ENCODE data around the gene HNRNPH1.
"Not testable (repeated sequence)": the region's sequence is repeated elsewhere in the genome, so short reads cannot be mapped to it uniquely, and the experiment has no call there.

Gene HNRNPH1, protein sequence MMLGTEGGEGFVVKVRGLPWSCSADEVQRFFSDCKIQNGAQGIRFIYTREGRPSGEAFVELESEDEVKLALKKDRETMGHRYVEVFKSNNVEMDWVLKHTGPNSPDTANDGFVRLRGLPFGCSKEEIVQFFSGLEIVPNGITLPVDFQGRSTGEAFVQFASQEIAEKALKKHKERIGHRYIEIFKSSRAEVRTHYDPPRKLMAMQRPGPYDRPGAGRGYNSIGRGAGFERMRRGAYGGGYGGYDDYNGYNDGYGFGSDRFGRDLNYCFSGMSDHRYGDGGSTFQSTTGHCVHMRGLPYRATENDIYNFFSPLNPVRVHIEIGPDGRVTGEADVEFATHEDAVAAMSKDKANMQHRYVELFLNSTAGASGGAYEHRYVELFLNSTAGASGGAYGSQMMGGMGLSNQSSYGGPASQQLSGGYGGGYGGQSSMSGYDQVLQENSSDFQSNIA

DNA sequence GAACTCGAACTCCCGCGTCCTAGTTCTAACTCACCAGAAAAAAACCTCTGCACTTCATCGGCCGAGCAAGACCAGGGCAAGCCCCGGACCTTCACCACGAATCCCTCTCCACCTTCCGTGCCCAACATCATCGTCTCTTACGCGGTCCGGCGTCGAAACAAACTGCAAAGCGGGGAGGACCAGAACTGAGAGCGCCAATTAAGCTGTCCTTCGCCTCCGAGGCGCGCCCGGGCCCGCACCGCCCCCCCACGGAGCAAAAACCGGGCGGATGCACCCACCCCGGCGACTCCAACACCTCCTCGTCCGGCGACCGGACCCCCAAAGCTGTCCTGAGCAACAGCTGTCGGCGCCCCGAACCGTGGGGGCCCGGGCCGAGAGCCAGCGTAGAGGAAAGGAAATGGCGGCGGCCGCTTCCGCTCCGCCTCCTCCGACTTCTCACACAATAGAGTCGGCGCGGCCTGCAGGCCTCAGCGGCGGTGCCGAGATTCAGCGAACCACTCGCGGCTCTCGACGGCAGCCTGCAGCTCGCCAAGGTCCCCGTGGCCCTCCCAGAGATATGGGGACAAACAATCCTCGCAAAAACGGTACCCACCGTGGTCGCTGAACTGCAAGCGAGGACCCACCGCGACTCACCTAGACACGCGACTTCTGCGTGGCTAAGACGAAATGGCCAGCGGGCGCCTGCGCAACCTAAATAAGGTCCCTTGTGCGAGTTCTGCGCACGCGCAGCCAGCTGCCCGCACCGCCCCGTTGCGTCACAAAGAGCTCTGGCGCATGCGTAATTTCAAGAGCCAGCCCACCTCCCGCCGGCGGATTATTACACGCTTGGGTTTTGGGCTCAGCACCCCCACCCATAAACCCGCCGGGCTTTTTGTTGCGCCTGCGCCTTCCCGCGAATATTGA lies at the start of gene HNRNPH1:
TSS of gene HNRNPH1 (minus strand) at position 669 of the 903 bp plus-strand sequence. CDS start at position 131, 538 bp downstream.
- peaks cover 49% of the 10 kb centered on the region for H3K79me2 ChIP-seq (ENCODE audit: insufficient read depth, low read length)
- H2AFZ ChIP-seq (ENCODE audit: low read length), result no peak within 1 kb of the TSS
- peaks cover 49% of the 10 kb centered on the region for H3K36me3 ChIP-seq (ENCODE audit: insufficient read depth, low read length)
- no peaks in the 10 kb centered on the region for H3K27me3 ChIP-seq (ENCODE audit: insufficient read depth, low read length)
- H3K9ac ChIP-seq (ENCODE audit: low read length), result peak within 1 kb of the TSS; percentile 100
- H3K27ac ChIP-seq (ENCODE audit: low read depth, low read length, poor library complexity, severe bottlenecking), result peak within 1 kb of the TSS; percentile 93
- H3F3A ChIP-seq (ENCODE audit: insufficient read depth, low read length), result peaks cover 16% of the 10 kb centered on the region
- H4K20me1 ChIP-seq (ENCODE audit: insufficient read depth, low read length), result peaks cover 22% of the 10 kb centered on the region
- TF ChIP-seq, protein P1, sequence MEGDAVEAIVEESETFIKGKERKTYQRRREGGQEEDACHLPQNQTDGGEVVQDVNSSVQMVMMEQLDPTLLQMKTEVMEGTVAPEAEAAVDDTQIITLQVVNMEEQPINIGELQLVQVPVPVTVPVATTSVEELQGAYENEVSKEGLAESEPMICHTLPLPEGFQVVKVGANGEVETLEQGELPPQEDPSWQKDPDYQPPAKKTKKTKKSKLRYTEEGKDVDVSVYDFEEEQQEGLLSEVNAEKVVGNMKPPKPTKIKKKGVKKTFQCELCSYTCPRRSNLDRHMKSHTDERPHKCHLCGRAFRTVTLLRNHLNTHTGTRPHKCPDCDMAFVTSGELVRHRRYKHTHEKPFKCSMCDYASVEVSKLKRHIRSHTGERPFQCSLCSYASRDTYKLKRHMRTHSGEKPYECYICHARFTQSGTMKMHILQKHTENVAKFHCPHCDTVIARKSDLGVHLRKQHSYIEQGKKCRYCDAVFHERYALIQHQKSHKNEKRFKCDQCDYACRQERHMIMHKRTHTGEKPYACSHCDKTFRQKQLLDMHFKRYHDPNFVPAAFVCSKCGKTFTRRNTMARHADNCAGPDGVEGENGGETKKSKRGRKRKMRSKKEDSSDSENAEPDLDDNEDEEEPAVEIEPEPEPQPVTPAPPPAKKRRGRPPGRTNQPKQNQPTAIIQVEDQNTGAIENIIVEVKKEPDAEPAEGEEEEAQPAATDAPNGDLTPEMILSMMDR (IDR thresholded peaks at IDR 0.05; ENCODE audit: low read length), result no peak
- TF ChIP-seq EZH2 (IDR thresholded peaks at IDR 0.05; ENCODE audit: borderline replicate concordance, low read length), result no peak
- H3K9me3 ChIP-seq (ENCODE audit: low read length), result no peaks in the 10 kb centered on the region
- peak within 1 kb of the TSS; percentile 84 for H3K4me2 ChIP-seq (ENCODE audit: low read length)
- H3K4me3 ChIP-seq (ENCODE audit: low read depth, low read length, poor library complexity, severe bottlenecking), result peak within 1 kb of the TSS; percentile 100
- H3K4me1 ChIP-seq (ENCODE audit: insufficient read depth, low read length, severe bottlenecking), result peaks cover 48% of the 10 kb centered on the region
- H3K9me2 ChIP-seq (ENCODE audit: low read depth, low read length), result no peaks in the 10 kb centered on the region

DNA sequence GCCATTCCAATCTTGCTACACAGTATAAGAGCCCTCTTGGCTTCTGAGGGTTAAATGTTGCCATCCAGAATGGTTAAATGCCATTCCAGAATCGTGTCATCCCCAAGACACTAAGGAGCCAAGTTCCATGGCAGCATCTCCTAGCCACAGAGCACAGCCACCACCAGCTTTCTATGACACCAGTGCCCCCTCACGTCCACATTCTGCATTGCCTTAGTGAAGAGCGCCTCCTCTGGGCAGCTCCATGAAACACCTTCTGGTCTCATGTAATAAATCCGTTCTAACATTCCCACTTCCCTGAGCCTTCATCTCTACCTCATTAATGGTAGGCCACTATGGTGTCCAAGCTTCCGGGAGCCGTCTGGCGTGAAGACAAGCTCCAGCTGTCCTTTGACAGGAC lies 44.9 kb upstream of the HNRNPH1 start:
- Histone ChIP-seq H3K36me3 (ENCODE audit: insufficient read depth, low read length) (no peaks in the 10 kb centered on the region), H3K27me3 (ENCODE audit: insufficient read depth, low read length) (no peaks in the 10 kb centered on the region), H3K27ac (ENCODE audit: low read depth, low read length, poor library complexity, severe bottlenecking) (no peak overlapping the region), H3K9ac (ENCODE audit: low read length) (no peak overlapping the region), H3K4me1 (ENCODE audit: insufficient read depth, low read length, severe bottlenecking) (peaks cover 5% of the 10 kb centered on the region), H3K4me2 (ENCODE audit: low read length) (no peak overlapping the region), H3F3A (ENCODE audit: insufficient read depth, low read length) (no peaks in the 10 kb centered on the region), H2AFZ (ENCODE audit: low read length) (no peak overlapping the region), H3K9me2 (ENCODE audit: low read depth, low read length) (no peaks in the 10 kb centered on the region), H4K20me1 (ENCODE audit: insufficient read depth, low read length) (no peaks in the 10 kb centered on the region), H3K4me3 (ENCODE audit: low read depth, low read length, poor library complexity, severe bottlenecking) (no peak overlapping the region), H3K79me2 (ENCODE audit: insufficient read depth, low read length) (no peaks in the 10 kb centered on the region), H3K9me3 (ENCODE audit: low read length) (no peaks in the 10 kb centered on the region)
- TF ChIP-seq EZH2 (IDR thresholded peaks at IDR 0.05; ENCODE audit: borderline replicate concordance, low read length), result no peak
- TF ChIP-seq, protein P1 (IDR thresholded peaks at IDR 0.05; ENCODE audit: low read length), result peak; percentile 100

DNA sequence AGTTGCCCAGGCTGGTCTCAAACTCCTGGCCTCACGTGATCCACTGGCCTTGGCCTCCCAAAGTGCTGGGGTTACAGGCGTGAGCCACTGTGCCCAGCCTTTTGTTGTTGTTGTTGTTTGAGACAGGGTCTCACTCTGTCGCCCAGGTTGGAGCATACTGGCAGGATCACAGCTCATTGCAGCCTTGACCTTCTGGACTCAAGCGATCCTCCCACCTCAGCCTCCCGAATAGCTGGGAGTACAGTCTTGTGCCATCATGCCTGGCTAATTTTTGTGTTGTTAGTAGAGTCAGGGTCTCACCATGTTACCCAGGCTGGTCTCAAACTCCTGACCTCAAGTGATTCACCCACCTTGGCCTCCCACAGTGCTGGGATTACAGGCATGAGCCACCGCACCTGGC lies 38.2 kb upstream of the HNRNPH1 start:
- H3K27ac ChIP-seq (ENCODE audit: low read depth, low read length, poor library complexity, severe bottlenecking); H3K36me3 ChIP-seq (ENCODE audit: insufficient read depth, low read length); H3K27me3 ChIP-seq (ENCODE audit: insufficient read depth, low read length); H2AFZ ChIP-seq (ENCODE audit: low read length); H3K9ac ChIP-seq (ENCODE audit: low read length); H3K4me2 ChIP-seq (ENCODE audit: low read length); H3K9me2 ChIP-seq (ENCODE audit: low read depth, low read length); H3K4me1 ChIP-seq (ENCODE audit: insufficient read depth, low read length, severe bottlenecking); H3K9me3 ChIP-seq (ENCODE audit: low read length); H3K4me3 ChIP-seq (ENCODE audit: low read depth, low read length, poor library complexity, severe bottlenecking); H4K20me1 ChIP-seq (ENCODE audit: insufficient read depth, low read length); H3F3A ChIP-seq (ENCODE audit: insufficient read depth, low read length); H3K79me2 ChIP-seq (ENCODE audit: insufficient read depth, low read length): not testable (repeated sequence)

DNA sequence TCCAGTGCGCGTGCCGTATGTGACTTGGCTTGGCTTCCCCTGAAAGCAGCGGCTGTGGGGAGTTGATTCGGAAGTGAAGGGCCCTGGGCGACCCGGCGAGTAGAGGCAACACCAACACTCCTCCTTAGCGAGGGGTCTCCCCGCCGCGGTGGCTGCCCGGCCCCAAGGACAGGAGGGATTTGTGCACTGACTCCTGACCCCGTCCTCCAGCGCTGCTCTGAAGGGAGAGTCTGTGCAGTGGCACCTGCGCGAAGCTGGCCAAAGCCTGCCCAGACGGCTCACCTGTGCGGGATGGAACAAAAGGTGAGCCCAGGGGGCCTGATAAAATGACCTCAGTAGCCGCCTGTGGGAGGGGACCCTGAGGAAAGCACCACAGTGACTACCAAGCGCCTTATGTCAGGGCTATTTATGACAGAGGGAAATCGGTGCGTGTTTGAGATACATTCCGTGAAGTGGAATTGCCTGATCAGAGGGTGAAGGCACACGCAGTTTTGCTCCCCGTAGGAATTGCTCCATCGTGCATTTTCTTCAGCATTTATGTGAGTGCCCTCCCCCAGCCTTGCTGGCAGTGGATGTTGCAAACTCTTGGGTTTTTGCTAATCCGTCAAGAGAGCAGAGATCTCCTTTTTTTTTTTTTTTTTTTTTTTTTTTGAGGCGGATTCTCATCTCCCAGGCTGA lies 34.8 kb upstream of the HNRNPH1 start:
- H2AFZ ChIP-seq (ENCODE audit: low read length); H3K79me2 ChIP-seq (ENCODE audit: insufficient read depth, low read length); H3K36me3 ChIP-seq (ENCODE audit: insufficient read depth, low read length); H3K27ac ChIP-seq (ENCODE audit: low read depth, low read length, poor library complexity, severe bottlenecking); H3K4me1 ChIP-seq (ENCODE audit: insufficient read depth, low read length, severe bottlenecking); H3K9me3 ChIP-seq (ENCODE audit: low read length); H3K27me3 ChIP-seq (ENCODE audit: insufficient read depth, low read length); H4K20me1 ChIP-seq (ENCODE audit: insufficient read depth, low read length); H3F3A ChIP-seq (ENCODE audit: insufficient read depth, low read length); H3K9me2 ChIP-seq (ENCODE audit: low read depth, low read length): not testable (repeated sequence)
- Histone ChIP-seq H3K4me2 (ENCODE audit: low read length) (peak overlapping the region; percentile 55), H3K4me3 (ENCODE audit: low read depth, low read length, poor library complexity, severe bottlenecking) (peak overlapping the region; percentile 54), H3K9ac (ENCODE audit: low read length) (peak overlapping the region; percentile 37; the same call in 1 of the 2 replicates)

DNA sequence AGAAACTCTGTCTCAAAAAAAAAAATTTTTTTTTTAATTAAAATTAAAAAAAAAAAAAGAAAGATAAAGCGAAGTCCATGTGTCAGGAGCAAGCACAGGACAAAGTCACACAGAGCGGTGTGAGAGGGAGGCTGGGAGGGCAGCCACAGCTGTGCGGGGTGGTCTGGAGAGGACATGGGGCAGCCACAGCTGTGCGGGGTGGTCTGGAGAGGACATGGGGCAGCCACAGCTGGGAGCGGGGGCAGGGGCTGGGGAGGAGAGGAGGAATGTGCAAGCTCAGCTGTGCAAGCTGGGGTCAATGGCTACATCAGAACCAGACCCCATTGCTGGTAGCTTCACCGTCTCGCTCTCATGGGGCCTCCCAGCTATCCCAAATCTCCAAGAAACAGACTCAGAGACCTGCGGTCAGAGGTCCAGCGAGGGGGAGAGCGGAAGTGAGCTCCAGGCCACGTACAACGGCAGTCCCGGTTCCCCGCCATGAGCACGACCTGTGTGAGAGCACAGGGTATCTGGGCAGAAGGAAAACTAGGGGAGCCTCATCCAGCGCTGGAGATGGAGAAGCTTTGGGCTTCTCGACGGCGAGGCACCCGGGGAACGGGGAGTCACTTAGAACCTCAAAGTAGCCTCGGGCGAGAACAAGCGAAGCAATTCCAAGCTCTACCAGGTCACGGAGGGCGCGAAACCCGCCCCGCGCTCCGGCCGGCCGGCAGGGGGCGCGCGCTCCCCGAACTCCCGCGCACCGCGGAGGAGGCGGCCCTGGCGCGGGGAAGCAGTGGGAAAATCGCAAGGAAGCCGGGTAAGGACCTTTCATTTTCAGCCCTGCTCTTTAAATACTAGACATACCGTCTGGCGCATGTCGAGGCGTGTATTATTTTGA lies 34.1 kb upstream of the HNRNPH1 start:
- H3F3A ChIP-seq (ENCODE audit: insufficient read depth, low read length); H3K9me2 ChIP-seq (ENCODE audit: low read depth, low read length); H3K36me3 ChIP-seq (ENCODE audit: insufficient read depth, low read length); H3K79me2 ChIP-seq (ENCODE audit: insufficient read depth, low read length); H3K4me1 ChIP-seq (ENCODE audit: insufficient read depth, low read length, severe bottlenecking); H4K20me1 ChIP-seq (ENCODE audit: insufficient read depth, low read length); H3K27me3 ChIP-seq (ENCODE audit: insufficient read depth, low read length); H3K9me3 ChIP-seq (ENCODE audit: low read length); H2AFZ ChIP-seq (ENCODE audit: low read length); H3K9ac ChIP-seq (ENCODE audit: low read length); H3K27ac ChIP-seq (ENCODE audit: low read depth, low read length, poor library complexity, severe bottlenecking): not testable (repeated sequence)
- peak overlapping the region; percentile 48 for H3K4me3 ChIP-seq (ENCODE audit: low read depth, low read length, poor library complexity, severe bottlenecking)
- H3K4me2 ChIP-seq (ENCODE audit: low read length), result peak overlapping the region; percentile 59; the same call in 1 of the 2 replicates

Data from OCI-LY1 (cell line).